AG04449 (cell line): Measurements from ENCODE around the gene RUNX2.
A peak's percentile ranks its signal among the peaks of the same experiment; 100 is the strongest.

Experiments used
- CTCF ChIA-PET: fragments of 350-600 bp; formaldehyde crosslinking; extraction: SDS; loops from one replicate; lab custom pipeline; 2021; ENCODE audit warnings: antibody characterized with exemption; lab: Yijun Ruan, JAX
- POLR2A ChIA-PET: fragments of 400-600, 350-600 bp; formaldehyde crosslinking; extraction: SDS; loops from one replicate; lab custom pipeline; 2020; ENCODE audit warnings: antibody characterized with exemption, inconsistent platforms; lab: Yijun Ruan, JAX
- DNase-seq: peaks from one replicate; pipeline ENCODE4 v3.0.0-alpha.2; 2010; ENCODE audit warnings: low read depth, low spot score
- H3K4me3 ChIP-seq: 2 replicates; pipeline ENCODE4 v1.5.1; 2011; ENCODE audit warnings: low read depth, mild to moderate bottlenecking, control low read depth, low read length
- CTCF ChIP-seq: IDR thresholded peaks from one replicate; pipeline ENCODE4 v1.5.1; 2011; ENCODE audit warnings: mild to moderate bottlenecking, moderate library complexity, low read length, control low read depth, inconsistent platforms; ENCODE audit not compliant: insufficient read depth; ENCODE audit errors: missing control alignments

The RUNX2 gene

DNA sequence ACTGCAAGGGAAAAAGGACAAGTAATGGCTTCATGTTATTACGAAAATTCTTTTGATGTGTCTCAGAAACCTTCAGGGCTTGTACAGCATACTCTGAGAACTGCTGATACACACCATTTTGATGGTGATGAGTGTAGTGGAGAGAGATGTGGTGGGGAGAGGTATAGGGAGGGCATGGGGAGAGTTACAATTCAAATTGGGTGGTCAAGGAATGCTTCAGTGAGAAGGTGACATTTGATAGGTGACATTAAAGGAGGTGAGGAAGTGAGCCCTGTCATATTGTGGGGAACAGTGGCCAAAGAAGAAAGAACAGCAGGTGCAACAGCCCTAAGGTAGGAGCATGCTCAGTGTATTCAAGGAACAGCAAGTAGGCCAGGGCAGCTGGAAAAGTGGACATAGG is 368.6 kb downstream of the RUNX2 start:
- ChIA-PET POLR2A (interaction anchor here (1.6 to 1.8 kb wide), 2 partner anchors 35 to 40 kb away, joined by 3 to 6 read pairs; no protein-coding TSS in a partner anchor), CTCF (no interaction called here)
- no peak for DNase-seq
- no peak for TF ChIP-seq CTCF
- H3K4me3 ChIP-seq: no peak overlapping the region

DNA sequence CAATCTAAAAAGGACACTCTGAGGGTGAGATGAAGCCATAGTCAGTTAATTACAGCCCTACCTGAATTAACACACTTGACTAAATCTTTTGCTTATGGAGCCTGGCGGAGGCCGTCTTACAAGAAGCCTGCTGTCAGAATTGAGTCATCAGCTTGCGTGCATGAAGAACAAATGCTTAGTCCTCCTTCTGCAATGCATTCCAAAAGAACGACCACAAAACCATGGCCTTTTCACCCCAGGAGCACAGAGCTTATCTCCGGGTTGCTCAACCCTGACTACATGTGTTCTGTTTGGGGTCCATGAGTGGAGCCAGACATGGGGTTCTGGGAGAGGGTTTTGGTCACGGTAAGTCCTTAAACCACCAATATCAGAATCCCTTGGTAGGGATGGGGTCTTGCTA is 369.5 kb downstream of the RUNX2 start:
- CTCF ChIA-PET: interaction anchor here (0.6 to 1.6 kb wide), 4 partner anchors 17 to 1263 kb away, joined by 3 to 6 read pairs (median 4); no protein-coding TSS in a partner anchor
- TF ChIP-seq CTCF: no peak
- no peak overlapping the region for H3K4me3 ChIP-seq
- POLR2A ChIA-PET: interaction anchor here (0.6 to 1.8 kb wide), 4 partner anchors 36 to 769 kb away, joined by 3 to 6 read pairs (median 3); no protein-coding TSS in a partner anchor
- peak; percentile 96 for DNase-seq

- CTCF ChIA-PET: interaction anchor here (0.6 to 1.6 kb wide), 4 partner anchors 16 to 1263 kb away, joined by 3 to 6 read pairs (median 4); no protein-coding TSS in a partner anchor
- H3K4me3 ChIP-seq: no peak overlapping the region
- POLR2A ChIA-PET: interaction anchor here (0.5 to 1.8 kb wide), 5 partner anchors 22 to 768 kb away, joined by 3 to 6 read pairs (median 3); no protein-coding TSS in a partner anchor
- TF ChIP-seq CTCF: no peak
- DNase-seq: no peak
These were observed 369.9 kb downstream of the RUNX2 start for GRCh38 chr6:45698046-45698445.

GRCh38 chr6:45699663-45700062 is 371.5 kb downstream of the RUNX2 start:
- ChIA-PET CTCF (interaction anchor here (1.1 kb wide), 1 partner anchor 15 kb away, joined by 3 read pairs; no protein-coding TSS in a partner anchor), POLR2A (no interaction called here)
- no peak for TF ChIP-seq CTCF
- DNase-seq: no peak
- no peak overlapping the region for H3K4me3 ChIP-seq

- POLR2A ChIA-PET: interaction anchor here (0.6 to 1.5 kb wide), 2 partner anchors 12 to 63 kb away, joined by 3 to 6 read pairs; no protein-coding TSS in a partner anchor
These were observed 375.0 kb downstream of the RUNX2 start for GRCh38 chr6:45702849-45703739.

More at GRCh38 chr6:45702849-45703739, 375.0 kb downstream of the RUNX2 start:
- no peak overlapping the region for H3K4me3 ChIP-seq
- TF ChIP-seq CTCF: no peak
- DNase-seq: no peak
- CTCF ChIA-PET: interaction anchor here (1.1 to 4.0 kb wide), 5 partner anchors 8 to 1227 kb away, joined by 4 to 27 read pairs (median 5); no protein-coding TSS in a partner anchor
